ENCODE data around the gene RNF144A.

- TF ChIP-seq POLR2AphosphoS5 (IDR thresholded peaks at IDR 0.05) = no peak
- TF ChIP-seq, protein P1, sequence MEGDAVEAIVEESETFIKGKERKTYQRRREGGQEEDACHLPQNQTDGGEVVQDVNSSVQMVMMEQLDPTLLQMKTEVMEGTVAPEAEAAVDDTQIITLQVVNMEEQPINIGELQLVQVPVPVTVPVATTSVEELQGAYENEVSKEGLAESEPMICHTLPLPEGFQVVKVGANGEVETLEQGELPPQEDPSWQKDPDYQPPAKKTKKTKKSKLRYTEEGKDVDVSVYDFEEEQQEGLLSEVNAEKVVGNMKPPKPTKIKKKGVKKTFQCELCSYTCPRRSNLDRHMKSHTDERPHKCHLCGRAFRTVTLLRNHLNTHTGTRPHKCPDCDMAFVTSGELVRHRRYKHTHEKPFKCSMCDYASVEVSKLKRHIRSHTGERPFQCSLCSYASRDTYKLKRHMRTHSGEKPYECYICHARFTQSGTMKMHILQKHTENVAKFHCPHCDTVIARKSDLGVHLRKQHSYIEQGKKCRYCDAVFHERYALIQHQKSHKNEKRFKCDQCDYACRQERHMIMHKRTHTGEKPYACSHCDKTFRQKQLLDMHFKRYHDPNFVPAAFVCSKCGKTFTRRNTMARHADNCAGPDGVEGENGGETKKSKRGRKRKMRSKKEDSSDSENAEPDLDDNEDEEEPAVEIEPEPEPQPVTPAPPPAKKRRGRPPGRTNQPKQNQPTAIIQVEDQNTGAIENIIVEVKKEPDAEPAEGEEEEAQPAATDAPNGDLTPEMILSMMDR (IDR thresholded peaks at IDR 0.05) = no peak
- no peak for TF ChIP-seq POLR2A (IDR thresholded peaks at IDR 0.05)
These were observed 76.7 kb downstream of the RNF144A start for GRCh38 chr2:6993936-6994335.

Measured in breast epithelium (tissue), 3 donors.